SW480 (cell line): Measurements from ENCODE around the gene CCL14.
"Not testable (repeated sequence)": the region's sequence is repeated elsewhere in the genome, so short reads cannot be mapped to it uniquely, and the experiment has no call there.

Experiments
- DNase-seq: peaks from one replicate; pipeline ENCODE4 v3.0.0-alpha.2; 2016; ENCODE audit warnings: low spot score

The CCL14 gene

GRCh38 chr17:35942588-35943186 lies 43.8 kb downstream of the CCL14 start:
- DNase-seq: no peak

- DNase-seq: not testable (repeated sequence)
Observed at GRCh38 chr17:35938492-35938891, 48.0 kb downstream of the CCL14 start.

- DNase-seq: no peak
Observed at GRCh38 chr17:35936063-35936462, 50.5 kb downstream of the CCL14 start.

- DNase-seq: no peak
Observed at GRCh38 chr17:35934760-35935159, 51.8 kb downstream of the CCL14 start.
